GM23338 (cell line): ENCODE measurements around the gene GPR156. TPM values are rescaled to one million over a fixed set of nuclear protein-coding genes. Genes with fewer than 3 reads are reported as not detected.

ENCODE experiments used
- ATAC-seq: fragments of 200-7000 bp; cut with Tn5 transposase; 3 replicates; pipeline ENCODE4 v1.9.1; 2020
- DNase-seq: peaks from one replicate; pipeline ENCODE4 v3.0.0-alpha.2; 2015; ENCODE audit warnings: low spot score
- H2AFZ ChIP-seq: fragments of 200-600 bp; sonication (generic); 2 replicates; pipeline ENCODE4 v1.8.0; 2016; ENCODE audit warnings: antibody characterized with exemption, mild to moderate bottlenecking, moderate library complexity
- H3F3A ChIP-seq: fragments of 200-600 bp; sonication (generic); replicated peaks from 2 replicates; pipeline ENCODE4 v1.8.0; 2017; ENCODE audit warnings: antibody characterized with exemption, mixed run types, low read depth
- H3K27ac ChIP-seq: fragments of 200-600 bp; sonication (generic); 2 replicates; pipeline ENCODE4 v1.6.1; 2016; ENCODE audit warnings: low read depth
- H3K27me3 ChIP-seq: fragments of 200-600 bp; sonication (generic); 2 replicates; pipeline ENCODE4 v1.8.0; 2016; ENCODE audit warnings: mild to moderate bottlenecking, mixed run types, moderate library complexity; ENCODE audit not compliant: insufficient read depth
- H3K36me3 ChIP-seq: fragments of 200-600 bp; sonication (generic); 2 replicates; pipeline ENCODE4 v1.8.0; 2016; ENCODE audit warnings: mild to moderate bottlenecking; ENCODE audit not compliant: insufficient read depth
- H3K4me1 ChIP-seq: fragments of 200-600 bp; sonication (generic); 2 replicates; pipeline ENCODE4 v1.8.0; 2016; ENCODE audit warnings: mild to moderate bottlenecking, moderate library complexity; ENCODE audit not compliant: insufficient read depth
- H3K4me2 ChIP-seq: fragments of 200-600 bp; sonication (generic); 2 replicates; pipeline ENCODE4 v1.7.1; 2017; ENCODE audit warnings: mixed run types
- H3K4me3 ChIP-seq: fragments of 200-600 bp; sonication (generic); 2 replicates; pipeline ENCODE4 v1.6.1; 2016; ENCODE audit warnings: mixed run types
- H3K79me2 ChIP-seq: fragments of 200-600 bp; sonication (generic); replicated peaks from 2 replicates; pipeline ENCODE4 v1.8.0; 2017; ENCODE audit warnings: mild to moderate bottlenecking; ENCODE audit not compliant: insufficient read depth
- H3K9me2 ChIP-seq: fragments of 200-600 bp; sonication (generic); 2 replicates; pipeline ENCODE4 v1.8.0; 2017; ENCODE audit not compliant: insufficient read depth
- H4K20me1 ChIP-seq: fragments of 200-600 bp; sonication (generic); replicated peaks from 2 replicates; pipeline ENCODE4 v1.8.0; 2017; ENCODE audit warnings: mild to moderate bottlenecking; ENCODE audit not compliant: insufficient read depth
- H3K27ac Mint-ChIP-seq: 2 replicates; pipeline ENCODE4 v1.8.0; 2020; ENCODE audit warnings: inconsistent platforms, mild to moderate bottlenecking, moderate library complexity, mixed read lengths
- H3K27me3 Mint-ChIP-seq: 3 replicates; pipeline ENCODE4 v1.8.0; 2022; ENCODE audit warnings: low read depth, mild to moderate bottlenecking, moderate library complexity, mixed read lengths, inconsistent platforms; ENCODE audit not compliant: insufficient read depth, poor library complexity
- H3K36me3 Mint-ChIP-seq: 3 replicates; pipeline ENCODE4 v1.8.0; 2021; ENCODE audit warnings: low read depth, mild to moderate bottlenecking, inconsistent platforms, moderate library complexity, mixed read lengths
- H3K4me1 Mint-ChIP-seq: 3 replicates; pipeline ENCODE4 v1.8.0; 2020; ENCODE audit warnings: mild to moderate bottlenecking, inconsistent platforms, mixed read lengths
- H3K4me3 Mint-ChIP-seq: 3 replicates; pipeline ENCODE4 v1.8.0; 2021; ENCODE audit warnings: moderate library complexity, mild to moderate bottlenecking, inconsistent platforms, mixed read lengths
- H3K9me3 Mint-ChIP-seq: 3 replicates; pipeline ENCODE4 v1.8.0; 2020; ENCODE audit warnings: moderate library complexity, mild to moderate bottlenecking, inconsistent platforms, mixed read lengths
- CREB1 ChIP-seq: fragments of 250-450 bp; sonication (Bioruptor Pico); IDR thresholded peaks from 2 replicates; pipeline ENCODE4 v1.5.0; 2020; ENCODE audit warnings: low read depth, mild to moderate bottlenecking, moderate library complexity
- EZH2 ChIP-seq: fragments of 200-600 bp; sonication (generic); IDR thresholded peaks from one replicate; pipeline ENCODE4 v1.8.0; 2017; ENCODE audit warnings: antibody characterized with exemption, mild to moderate bottlenecking, low read depth; ENCODE audit not compliant: unreplicated experiment
- EZH2phosphoT487 ChIP-seq: fragments of 200-600 bp; sonication (generic); IDR thresholded peaks from one replicate; pipeline ENCODE4 v1.8.1; 2018; ENCODE audit warnings: antibody characterized with exemption; ENCODE audit not compliant: unreplicated experiment
- JUNB ChIP-seq: IDR thresholded peaks from one replicate; pipeline ENCODE4 v1.6.1; 2016; ENCODE audit warnings: antibody characterized with exemption; ENCODE audit not compliant: unreplicated experiment
- NANOG ChIP-seq: IDR thresholded peaks from 2 replicates; pipeline ENCODE4 v1.6.1; 2016; ENCODE audit warnings: antibody characterized with exemption, borderline replicate concordance
- POLR2AphosphoS5 ChIP-seq: IDR thresholded peaks from 2 replicates; pipeline ENCODE4 v1.6.1; 2016; ENCODE audit warnings: antibody characterized with exemption, low read depth
- REST ChIP-seq: IDR thresholded peaks from one replicate; pipeline ENCODE4 v1.6.1; 2018; ENCODE audit warnings: antibody characterized with exemption; ENCODE audit not compliant: unreplicated experiment
- STAT1 ChIP-seq: IDR thresholded peaks from one replicate; pipeline ENCODE4 v1.6.1; 2016; ENCODE audit warnings: antibody characterized with exemption; ENCODE audit not compliant: unreplicated experiment
- ZNF114 ChIP-seq: fragments of 250-450 bp; sonication (Bioruptor Pico); IDR thresholded peaks from 2 replicates; pipeline ENCODE4 v1.5.0; 2020; ENCODE audit warnings: mild to moderate bottlenecking, moderate library complexity
- ZNF331 ChIP-seq: fragments of 250-450 bp; sonication (Bioruptor Pico); IDR thresholded peaks from 2 replicates; pipeline ENCODE4 v1.5.0; 2020; ENCODE audit warnings: low read depth, mild to moderate bottlenecking, moderate library complexity
- ZNF462 ChIP-seq: fragments of 250-450 bp; sonication (Bioruptor Pico); IDR thresholded peaks from 2 replicates; pipeline ENCODE4 v1.5.0; 2020; ENCODE audit warnings: mild to moderate bottlenecking, moderate library complexity
- polyA plus RNA-seq: library from polyadenylated mRNA; unstranded; fragments of >200 nt; fragmentation: Nextera tagmentation; extraction: Ambion mirVana; gene quantifications from 2 replicates; pipeline ENCODE4 v1.2.1, GENCODE V29; 2016
- total RNA-seq: library from RNA; depleted of rRNA; stranded (reverse); fragments of >200 nt; shearing (Covaris generic); gene quantifications from 2 replicates; pipeline ENCODE4 v1.2.3, GENCODE V29; 2014
- TF ChIP-seq, protein P1 (sequence below), 2 experiments: fragments of 200-600 bp in 1 of 2; sonication (generic) in 1 of 2; conservative IDR thresholded peaks; 2 replicates each; pipeline versions ENCODE4 v1.5.1 to v1.6.1; 2016 to 2017; ENCODE audit warnings: antibody characterized with exemption in 2 of 2, low read depth in 2 of 2, mild to moderate bottlenecking in 2 of 2, moderate library complexity in 1 of 2
- TF ChIP-seq, protein P2 (sequence below): IDR thresholded peaks from 2 replicates; pipeline ENCODE4 v1.6.1; 2016; ENCODE audit warnings: antibody characterized with exemption

Gene GPR156
- total and polyA plus RNA-seq, 2 experiments from 2014 or later = 0.50 to 2.5 TPM

GRCh38 chr3:120264963-120265362 lies 20.1 kb downstream of the GPR156 start:
- Histone ChIP-seq H3K27me3 (no peaks in the 10 kb centered on the region), H3K4me2 (no peak overlapping the region), H3K36me3 (no peaks in the 10 kb centered on the region), H4K20me1 (no peaks in the 10 kb centered on the region), H2AFZ (no peak overlapping the region), H3K4me3 (no peak overlapping the region), H3K27ac (no peak overlapping the region), H3F3A (no peaks in the 10 kb centered on the region), H3K4me1 (peaks cover 12% of the 10 kb centered on the region; the same call in 1 of the 2 replicates), H3K79me2 (no peaks in the 10 kb centered on the region), H3K9me2 (peaks cover 7% of the 10 kb centered on the region)
- Mint-ChIP-seq H3K4me3 (no peak overlapping the region), H3K27ac (no peak overlapping the region), H3K4me1 (peaks cover 12% of the 10 kb centered on the region), H3K27me3 (peaks cover 4% of the 10 kb centered on the region), H3K9me3 (0 out of 3 replicates have a peak, but pooled peaks cover 4% of the 10 kb centered on the region), H3K36me3 (no peaks in the 10 kb centered on the region)
- ATAC-seq (no peak), DNase-seq (no peak)
- TF ChIP-seq STAT1 = no peak
- TF ChIP-seq ZNF114 (CRISPR knock-in tag) = no peak
- TF ChIP-seq, protein P1, sequence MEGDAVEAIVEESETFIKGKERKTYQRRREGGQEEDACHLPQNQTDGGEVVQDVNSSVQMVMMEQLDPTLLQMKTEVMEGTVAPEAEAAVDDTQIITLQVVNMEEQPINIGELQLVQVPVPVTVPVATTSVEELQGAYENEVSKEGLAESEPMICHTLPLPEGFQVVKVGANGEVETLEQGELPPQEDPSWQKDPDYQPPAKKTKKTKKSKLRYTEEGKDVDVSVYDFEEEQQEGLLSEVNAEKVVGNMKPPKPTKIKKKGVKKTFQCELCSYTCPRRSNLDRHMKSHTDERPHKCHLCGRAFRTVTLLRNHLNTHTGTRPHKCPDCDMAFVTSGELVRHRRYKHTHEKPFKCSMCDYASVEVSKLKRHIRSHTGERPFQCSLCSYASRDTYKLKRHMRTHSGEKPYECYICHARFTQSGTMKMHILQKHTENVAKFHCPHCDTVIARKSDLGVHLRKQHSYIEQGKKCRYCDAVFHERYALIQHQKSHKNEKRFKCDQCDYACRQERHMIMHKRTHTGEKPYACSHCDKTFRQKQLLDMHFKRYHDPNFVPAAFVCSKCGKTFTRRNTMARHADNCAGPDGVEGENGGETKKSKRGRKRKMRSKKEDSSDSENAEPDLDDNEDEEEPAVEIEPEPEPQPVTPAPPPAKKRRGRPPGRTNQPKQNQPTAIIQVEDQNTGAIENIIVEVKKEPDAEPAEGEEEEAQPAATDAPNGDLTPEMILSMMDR (conservative IDR thresholded peaks at IDR 0.05; ENCODE audit: low read depth in 2 of 2) = no peak
- TF ChIP-seq POLR2AphosphoS5 = no peak
- TF ChIP-seq EZH2phosphoT487 = no peak
- no peak for TF ChIP-seq ZNF462 (CRISPR knock-in tag)
- TF ChIP-seq NANOG = no peak
- TF ChIP-seq JUNB = no peak
- no peak for TF ChIP-seq REST
- TF ChIP-seq EZH2 = no peak
- no peak for TF ChIP-seq CREB1 (CRISPR knock-in tag)
- TF ChIP-seq ZNF331 = no peak
- TF ChIP-seq, protein P2, sequence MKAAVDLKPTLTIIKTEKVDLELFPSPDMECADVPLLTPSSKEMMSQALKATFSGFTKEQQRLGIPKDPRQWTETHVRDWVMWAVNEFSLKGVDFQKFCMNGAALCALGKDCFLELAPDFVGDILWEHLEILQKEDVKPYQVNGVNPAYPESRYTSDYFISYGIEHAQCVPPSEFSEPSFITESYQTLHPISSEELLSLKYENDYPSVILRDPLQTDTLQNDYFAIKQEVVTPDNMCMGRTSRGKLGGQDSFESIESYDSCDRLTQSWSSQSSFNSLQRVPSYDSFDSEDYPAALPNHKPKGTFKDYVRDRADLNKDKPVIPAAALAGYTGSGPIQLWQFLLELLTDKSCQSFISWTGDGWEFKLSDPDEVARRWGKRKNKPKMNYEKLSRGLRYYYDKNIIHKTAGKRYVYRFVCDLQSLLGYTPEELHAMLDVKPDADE = no peak
